ENCODE results near the gene DUSP9.

Gene DUSP9

DNA sequence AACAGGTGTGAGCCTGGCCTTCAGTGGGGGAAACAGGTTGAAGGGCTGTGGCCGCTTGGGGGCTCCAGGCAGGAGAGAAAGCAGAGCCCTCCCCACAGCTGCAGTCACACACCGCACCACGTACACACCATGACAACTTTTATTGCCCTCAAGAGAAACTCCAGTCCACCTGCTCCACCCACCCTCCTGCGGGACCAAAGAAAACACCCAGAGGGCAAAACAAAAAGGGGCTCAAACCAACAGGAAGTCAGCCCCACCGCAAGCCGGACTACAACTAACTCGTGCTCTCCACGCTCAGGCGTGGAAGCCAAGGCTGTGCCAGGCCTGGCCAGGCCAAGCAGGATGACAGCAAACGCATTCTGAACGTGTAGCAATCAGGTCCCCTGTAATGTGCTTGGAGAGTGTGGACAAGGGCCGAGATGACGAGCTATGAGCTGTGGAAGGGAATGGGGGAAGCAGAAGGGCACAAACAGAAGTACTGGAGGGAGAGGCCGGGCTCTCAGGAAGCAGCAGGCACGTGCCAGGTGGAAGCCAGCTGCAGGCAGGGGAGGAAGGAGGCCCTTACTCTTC, 53.5 kb downstream of the DUSP9 start:
- no peak for DNase-seq (ENCODE audit: low read depth)
- TF ChIP-seq, protein P1, sequence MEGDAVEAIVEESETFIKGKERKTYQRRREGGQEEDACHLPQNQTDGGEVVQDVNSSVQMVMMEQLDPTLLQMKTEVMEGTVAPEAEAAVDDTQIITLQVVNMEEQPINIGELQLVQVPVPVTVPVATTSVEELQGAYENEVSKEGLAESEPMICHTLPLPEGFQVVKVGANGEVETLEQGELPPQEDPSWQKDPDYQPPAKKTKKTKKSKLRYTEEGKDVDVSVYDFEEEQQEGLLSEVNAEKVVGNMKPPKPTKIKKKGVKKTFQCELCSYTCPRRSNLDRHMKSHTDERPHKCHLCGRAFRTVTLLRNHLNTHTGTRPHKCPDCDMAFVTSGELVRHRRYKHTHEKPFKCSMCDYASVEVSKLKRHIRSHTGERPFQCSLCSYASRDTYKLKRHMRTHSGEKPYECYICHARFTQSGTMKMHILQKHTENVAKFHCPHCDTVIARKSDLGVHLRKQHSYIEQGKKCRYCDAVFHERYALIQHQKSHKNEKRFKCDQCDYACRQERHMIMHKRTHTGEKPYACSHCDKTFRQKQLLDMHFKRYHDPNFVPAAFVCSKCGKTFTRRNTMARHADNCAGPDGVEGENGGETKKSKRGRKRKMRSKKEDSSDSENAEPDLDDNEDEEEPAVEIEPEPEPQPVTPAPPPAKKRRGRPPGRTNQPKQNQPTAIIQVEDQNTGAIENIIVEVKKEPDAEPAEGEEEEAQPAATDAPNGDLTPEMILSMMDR (conservative IDR thresholded peaks at IDR 0.05; ENCODE audit: low read length), result no peak
- no peak overlapping the region for H3K4me3 ChIP-seq (ENCODE audit: low read length)

Data from AG10803 (cell line).